H1 (cell line): Measurements from ENCODE around the gene ZFAND3. TPM values are rescaled to one million over a fixed set of nuclear protein-coding genes. Genes with fewer than 3 reads are reported as not detected.

Experiments
- CTCF ChIA-PET: fragments of 300-600 bp; sonication (Branson Sonifier 250); formaldehyde crosslinking; loops from one replicate; lab custom pipeline; 2021; ENCODE audit not compliant: partially characterized antibody; lab: Charles Lee
- POLR2A ChIA-PET: fragments of 300-600 bp; sonication (Branson Sonifier 250); formaldehyde crosslinking; loops from one replicate; lab custom pipeline; 2021; ENCODE audit warnings: inconsistent platforms; ENCODE audit not compliant: partially characterized antibody; lab: Charles Lee
- DNase-seq, 2 experiments: peaks; one replicate each; pipeline versions ENCODE4 v3.0.0 to v3.0.0-alpha.2; 2010 to 2022; ENCODE audit warnings: low spot score in 2 of 2, low read depth in 1 of 2, mixed read lengths in 1 of 2
- FAIRE-seq: peaks from 2 replicates; lab custom pipeline; 2011; peaks lifted over from hg19 to GRCh38; lab: Jason Lieb, UNC
- H2AFZ ChIP-seq: 2 replicates; pipeline ENCODE4 v1.8.1; 2012; ENCODE audit warnings: low read length, inconsistent platforms
- H2AK5ac ChIP-seq: 2 replicates; pipeline ENCODE4 v1.6.1; 2013; ENCODE audit warnings: low read depth, low read length
- H2BK120ac ChIP-seq: replicated peaks from 2 replicates; pipeline ENCODE3; 2013; ENCODE audit warnings: low read depth, low read length, inconsistent platforms
- H2BK12ac ChIP-seq: 2 replicates; pipeline ENCODE4 v1.6.1; 2013; ENCODE audit warnings: low read depth, low read length
- H2BK15ac ChIP-seq: 2 replicates; pipeline ENCODE4 v1.6.1; 2013; ENCODE audit warnings: low read length
- H2BK20ac ChIP-seq: 2 replicates; pipeline ENCODE4 v1.6.1; 2013; ENCODE audit warnings: low read length
- H2BK5ac ChIP-seq: 2 replicates; pipeline ENCODE4 v1.6.1; 2013; ENCODE audit warnings: low read depth, low read length
- H3K14ac ChIP-seq: 2 replicates; pipeline ENCODE4 v1.6.1; 2013; ENCODE audit warnings: inconsistent platforms; ENCODE audit not compliant: insufficient read length
- H3K18ac ChIP-seq: 2 replicates; pipeline ENCODE4 v1.6.1; 2013; ENCODE audit warnings: low read length; ENCODE audit errors: extremely low read depth
- H3K23ac ChIP-seq: 2 replicates; pipeline ENCODE4 v1.6.1; 2013; ENCODE audit warnings: inconsistent platforms; ENCODE audit not compliant: insufficient read length
- H3K23me2 ChIP-seq: 2 replicates; pipeline ENCODE4 v1.6.1; 2013; ENCODE audit warnings: low read depth, low read length
- H3K27ac ChIP-seq: 2 replicates; pipeline ENCODE4 v1.6.1; 2011; ENCODE audit warnings: low read depth, low read length, inconsistent platforms
- H3K27me3 ChIP-seq, 4 experiments: replicated peaks in 1 of 4; 1 replicate in 1 of 4; 2 replicates in 3 of 4; pipeline versions ENCODE4 v1.6.1 to v1.8.1; 2011 to 2013; ENCODE audit warnings: low read length in 3 of 4, mild to moderate bottlenecking in 3 of 4, inconsistent platforms in 2 of 4, mixed read lengths in 2 of 4, moderate library complexity in 1 of 4; ENCODE audit not compliant: control insufficient read depth in 3 of 4, insufficient read depth in 3 of 4; ENCODE audit errors: extremely low read depth in 1 of 4
- H3K36me3 ChIP-seq, 4 experiments: 2 replicates each; pipeline versions ENCODE4 v1.6.1 to v1.8.1; 2011 to 2013; ENCODE audit warnings: mild to moderate bottlenecking in 4 of 4, low read length in 3 of 4, moderate library complexity in 2 of 4, control low read depth in 1 of 4, inconsistent platforms in 1 of 4; ENCODE audit not compliant: insufficient read depth in 4 of 4, control insufficient read depth in 2 of 4
- H3K4ac ChIP-seq: replicated peaks from 2 replicates; pipeline ENCODE3; 2013; ENCODE audit warnings: low read length, low read depth, mixed read lengths, inconsistent platforms; ENCODE audit not compliant: insufficient read length
- H3K4me1 ChIP-seq, 4 experiments: replicated peaks in 1 of 4; 1 replicate in 1 of 4; 2 replicates in 3 of 4; pipeline versions ENCODE4 v1.6.1 to v1.8.1; 2011 to 2013; ENCODE audit warnings: low read length in 3 of 4, inconsistent platforms in 2 of 4, mixed read lengths in 1 of 4; ENCODE audit not compliant: insufficient read depth in 4 of 4, control insufficient read depth in 3 of 4
- H3K4me2 ChIP-seq, 2 experiments: 2 replicates each; pipeline versions ENCODE4 v1.6.1 to v1.8.1; 2011 to 2013; ENCODE audit warnings: low read depth in 2 of 2, low read length in 2 of 2, control low read depth in 1 of 2, inconsistent platforms in 1 of 2, mild to moderate bottlenecking in 1 of 2; ENCODE audit not compliant: insufficient read depth in 1 of 2
- H3K4me3 ChIP-seq, 4 experiments: fragments of 200-600, 300-600 bp in 1 of 4; sonication (generic), shearing (Covaris generic), sonication (Bioruptor Twin) in 1 of 4; 2 replicates each; pipeline versions ENCODE4 v1.5.1 to v1.8.1; 2011 to 2016; ENCODE audit warnings: low read length in 4 of 4, low read depth in 3 of 4, control low read depth in 2 of 4, inconsistent platforms in 2 of 4, mild to moderate bottlenecking in 2 of 4, mixed read lengths in 1 of 4, moderate library complexity in 1 of 4; ENCODE audit not compliant: insufficient read depth in 2 of 4; ENCODE audit errors: extremely low read depth in 1 of 4
- H3K56ac ChIP-seq: replicated peaks from 2 replicates; pipeline ENCODE3; 2013; ENCODE audit warnings: low read depth, mild to moderate bottlenecking, mixed read lengths, low read length, inconsistent platforms; ENCODE audit not compliant: insufficient read length
- H3K79me1 ChIP-seq: 2 replicates; pipeline ENCODE4 v1.6.1; 2013; ENCODE audit warnings: low read depth, low read length, control low read depth
- H3K79me2 ChIP-seq, 2 experiments: 2 replicates each; pipeline versions ENCODE4 v1.6.1 to v1.8.1; 2012 to 2013; ENCODE audit warnings: low read length in 2 of 2, mild to moderate bottlenecking in 2 of 2, inconsistent platforms in 1 of 2; ENCODE audit not compliant: insufficient read depth in 2 of 2, control insufficient read depth in 1 of 2
- H3K9ac ChIP-seq, 4 experiments: replicated peaks in 1 of 4; 1 replicate in 1 of 4; 2 replicates in 3 of 4; pipeline versions ENCODE4 v1.6.1 to v1.8.1; 2011 to 2013; ENCODE audit warnings: low read depth in 3 of 4, low read length in 3 of 4, control low read depth in 2 of 4, mild to moderate bottlenecking in 2 of 4, moderate library complexity in 2 of 4, inconsistent platforms in 1 of 4; ENCODE audit errors: extremely low read depth in 1 of 4
- H3K9me3 ChIP-seq, 2 experiments: 2 replicates each; pipeline versions ENCODE4 v1.6.1 to v1.8.1; 2012 to 2013; ENCODE audit warnings: mild to moderate bottlenecking in 2 of 2, moderate library complexity in 2 of 2, control low read depth in 1 of 2, inconsistent platforms in 1 of 2, low read depth in 1 of 2, low read length in 1 of 2, mixed read lengths in 1 of 2; ENCODE audit not compliant: insufficient read depth in 2 of 2
- H4K20me1 ChIP-seq, 2 experiments: replicated peaks in 1 of 2; 2 replicates each; pipeline versions ENCODE3 to v1.8.1; 2011 to 2013; ENCODE audit warnings: inconsistent platforms in 2 of 2, low read length in 2 of 2, mild to moderate bottlenecking in 1 of 2; ENCODE audit not compliant: insufficient read depth in 2 of 2, control insufficient read depth in 1 of 2
- H4K5ac ChIP-seq: 2 replicates; pipeline ENCODE4 v1.6.1; 2013; ENCODE audit warnings: low read length, low read depth, mixed read lengths, inconsistent platforms; ENCODE audit not compliant: insufficient read length
- H4K8ac ChIP-seq: 2 replicates; pipeline ENCODE4 v1.8.0; 2013; ENCODE audit warnings: mild to moderate bottlenecking, moderate library complexity, low read length, inconsistent platforms; ENCODE audit not compliant: insufficient read depth; ENCODE audit errors: extremely low read depth
- H4K91ac ChIP-seq: replicated peaks from 2 replicates; pipeline ENCODE3; 2013; ENCODE audit warnings: low read length, mixed read lengths, inconsistent platforms; ENCODE audit not compliant: insufficient read length
- CEBPB ChIP-seq: IDR thresholded peaks from 2 replicates; pipeline ENCODE4 v1.6.1; 2012; ENCODE audit warnings: low read depth, low read length
- CHD1 ChIP-seq: IDR thresholded peaks from 2 replicates; pipeline ENCODE4 v1.6.1; 2012; ENCODE audit warnings: low read depth, low read length, improper control_type of control experiment
- EP300 ChIP-seq, 2 experiments: IDR thresholded peaks; 1 replicate in 1 of 2; 2 replicates in 1 of 2; pipeline ENCODE4 v1.6.1; 2011 to 2012; ENCODE audit warnings: low read depth in 2 of 2, low read length in 2 of 2, mild to moderate bottlenecking in 2 of 2, borderline replicate concordance in 1 of 2, inconsistent platforms in 1 of 2, moderate library complexity in 1 of 2
- KDM1A ChIP-seq: fragments of 200-600, 300-600 bp; sonication (generic); IDR thresholded peaks from 2 replicates; pipeline ENCODE4 v1.7.1; 2016; ENCODE audit warnings: mild to moderate bottlenecking, low read length, borderline replicate concordance
- KDM4A ChIP-seq: IDR thresholded peaks from one replicate; pipeline ENCODE4 v1.7.1; 2012; ENCODE audit warnings: low read depth, mild to moderate bottlenecking, moderate library complexity, low read length, inconsistent platforms; ENCODE audit not compliant: severe bottlenecking
- KDM5A ChIP-seq: fragments of 200-600 bp; IDR thresholded peaks from 2 replicates; pipeline ENCODE4 v1.7.1; 2012; ENCODE audit warnings: mild to moderate bottlenecking, low read length, inconsistent platforms, mixed read lengths
- NANOG ChIP-seq: IDR thresholded peaks from 2 replicates; pipeline ENCODE4 v1.6.1; 2011; ENCODE audit warnings: low read length, low read depth, mild to moderate bottlenecking, inconsistent platforms; ENCODE audit not compliant: insufficient read depth, poor library complexity, severe bottlenecking
- PHF8 ChIP-seq: fragments of 200-600 bp; sonication (generic); conservative IDR thresholded peaks from 2 replicates; pipeline ENCODE4 v1.7.1; 2012; ENCODE audit warnings: low read depth, mild to moderate bottlenecking, inconsistent platforms, low read length, moderate library complexity
- RFX5 ChIP-seq: IDR thresholded peaks from 2 replicates; pipeline ENCODE4 v1.6.1; 2011; ENCODE audit warnings: low read depth, low read length, improper control_type of control experiment, borderline replicate concordance
- SIX5 ChIP-seq: IDR thresholded peaks from 2 replicates; pipeline ENCODE4 v1.6.1; 2011; ENCODE audit warnings: mild to moderate bottlenecking, low read depth, low read length
- SUZ12 ChIP-seq: fragments of 200-600 bp; sonication (generic); IDR thresholded peaks from 2 replicates; pipeline ENCODE4 v1.6.1; 2012; ENCODE audit warnings: mild to moderate bottlenecking, inconsistent platforms, low read length, moderate library complexity, mixed read lengths
- USF2 ChIP-seq: IDR thresholded peaks from 2 replicates; pipeline ENCODE4 v1.6.1; 2011; ENCODE audit warnings: low read length, improper control_type of control experiment
- WGBS, 2 experiments: shearing (Covaris generic) in 1 of 2; methylation state at CpG; one replicate each; pipeline versions ENCODE4 v1.1.6 to v1.1.7; 2013 to 2015; ENCODE audit warnings: low lambda C conversion rate in 2 of 2, mixed read lengths in 2 of 2, inconsistent platforms in 1 of 2, low coverage in 1 of 2, missing lambda C conversion rate in 1 of 2; ENCODE audit not compliant: insufficient replicate concordance in 2 of 2, insufficient coverage in 1 of 2, insufficient read length in 1 of 2; ENCODE audit errors: extremely low coverage in 1 of 2, missing lambda C conversion rate in 1 of 2; 5-methylcytosine and 5-hydroxymethylcytosine counted together
- polyA plus RNA-seq, 7 experiments: library from polyadenylated mRNA; depleted of rRNA in 3 of 7; stranded (reverse) in 5 of 7; unstranded in 2 of 7; fragments of >200 nt in 5 of 7; fragments of 200-250 nt in 2 of 7; gene quantifications; 1 replicate in 5 of 7; 2 replicates in 1 of 7; 4 replicates in 1 of 7; pipeline versions ENCODE4 v1.2.1 to v1.2.3, GENCODE V29; 2011 to 2013; ENCODE audit warnings: missing spikeins in 2 of 7, mixed read lengths in 2 of 7
- total RNA-seq: library from RNA; stranded (reverse); fragmentation: NEBNext Ultra II Directional; extraction: Animal tissue kit (Norgen Biotek cat#: 25700); gene quantifications from 2 replicates; pipeline ENCODE4 v1.2.1, GENCODE V29; 2021

Gene ZFAND3
- total and polyA plus RNA-seq, 2 of the 8 experiments (the other 6 are each of a cell fraction or from before 2014, with no cell fraction given) = 13.0 to 51.3 TPM

DNA sequence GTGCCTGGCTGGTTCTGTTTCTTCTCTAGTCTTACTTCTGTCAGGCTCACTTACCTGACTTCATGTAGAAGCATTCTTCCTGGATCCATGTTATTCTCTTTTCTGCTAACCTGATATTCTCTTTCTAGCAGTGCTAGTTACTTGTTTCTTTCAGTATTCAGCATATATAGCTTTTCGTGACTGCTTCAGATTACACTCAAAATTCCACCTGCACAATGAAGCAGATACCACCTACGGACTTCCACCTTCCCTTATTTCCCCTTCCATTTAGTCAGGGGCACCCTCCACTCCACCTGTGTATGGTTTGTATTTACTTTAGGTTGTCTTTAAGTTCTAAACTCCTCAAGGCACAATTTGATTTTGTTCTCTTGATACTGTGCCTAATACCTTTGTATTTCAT is 36.8 kb downstream of the ZFAND3 start:
- no peak overlapping the region for H3K9ac ChIP-seq
- no peak overlapping the region for H2BK15ac ChIP-seq
- no peak overlapping the region for H2BK5ac ChIP-seq
- no peak overlapping the region for H3K4me3 ChIP-seq
- no peak overlapping the region for H2AK5ac ChIP-seq
- no peaks in the 10 kb centered on the region for H3K9me3 ChIP-seq
- no peak overlapping the region for H2AFZ ChIP-seq
- no peak overlapping the region for H3K14ac ChIP-seq
- peaks cover 10 to 16% of the 10 kb centered on the region in 2 experiments for H4K20me1 ChIP-seq
- H4K91ac ChIP-seq = no peak overlapping the region
- H3K18ac ChIP-seq = no peak overlapping the region
- H3K4me1 ChIP-seq = no peaks in the 10 kb centered on the region
- H4K8ac ChIP-seq = no peak overlapping the region
- DNase-seq (no peak), FAIRE-seq (no peak)
- H3K4ac ChIP-seq = no peak overlapping the region
- WGBS, 2 experiments = 88% methylated on average over 2 of the region's 2 CpGs; no CpG with 5 or more reads in 1 of the 2 experiments
- no peaks in the 10 kb centered on the region for H3K36me3 ChIP-seq
- no peak overlapping the region for H2BK12ac ChIP-seq
- H3K56ac ChIP-seq = no peak overlapping the region
- H3K79me1 ChIP-seq = peaks cover 7% of the 10 kb centered on the region
- H3K79me2 ChIP-seq = peaks cover 0 to 71% of the 10 kb centered on the region in 2 experiments; a peak in 3 of 4 replicates
- H3K27me3 ChIP-seq = no peaks in the 10 kb centered on the region
- ChIA-PET CTCF (interaction anchor here (1.0 kb wide), 1 partner anchor 10 kb away, joined by 3 read pairs; no protein-coding TSS in a partner anchor), POLR2A (no interaction called here)
- no peak overlapping the region for H4K5ac ChIP-seq
- no peak overlapping the region for H3K27ac ChIP-seq
- no peak overlapping the region for H2BK120ac ChIP-seq
- H2BK20ac ChIP-seq = no peak overlapping the region
- H3K23ac ChIP-seq = no peak overlapping the region
- no peak overlapping the region for H3K4me2 ChIP-seq
- no peaks in the 10 kb centered on the region for H3K23me2 ChIP-seq
- TF ChIP-seq EP300 (IDR thresholded peaks at IDR 0.05; ENCODE audit: borderline replicate concordance in 1 of 2, low read depth in 2 of 2, low read length in 2 of 2) = no peak
- no peak for TF ChIP-seq USF2
- no peak for TF ChIP-seq SUZ12
- TF ChIP-seq PHF8 = no peak
- TF ChIP-seq SIX5 = no peak
- no peak for TF ChIP-seq NANOG
- no peak for TF ChIP-seq CHD1
- no peak for TF ChIP-seq KDM5A
- TF ChIP-seq KDM4A = no peak
- TF ChIP-seq KDM1A = no peak
- TF ChIP-seq RFX5 = no peak
- TF ChIP-seq CEBPB = no peak
